ENCODE results near the gene XPO4. TPM values are rescaled to one million over a fixed set of nuclear protein-coding genes. Genes with fewer than 3 reads are reported as not detected.
A peak's percentile ranks its signal among the peaks of the same experiment; 100 is the strongest.
"Not testable (repeated sequence)": the region's sequence is repeated elsewhere in the genome, so short reads cannot be mapped to it uniquely, and the experiment has no call there.

Gene XPO4
- total and polyA plus RNA-seq, 11 donors: 4.8 to 53.7 (median 25.6) TPM

DNA sequence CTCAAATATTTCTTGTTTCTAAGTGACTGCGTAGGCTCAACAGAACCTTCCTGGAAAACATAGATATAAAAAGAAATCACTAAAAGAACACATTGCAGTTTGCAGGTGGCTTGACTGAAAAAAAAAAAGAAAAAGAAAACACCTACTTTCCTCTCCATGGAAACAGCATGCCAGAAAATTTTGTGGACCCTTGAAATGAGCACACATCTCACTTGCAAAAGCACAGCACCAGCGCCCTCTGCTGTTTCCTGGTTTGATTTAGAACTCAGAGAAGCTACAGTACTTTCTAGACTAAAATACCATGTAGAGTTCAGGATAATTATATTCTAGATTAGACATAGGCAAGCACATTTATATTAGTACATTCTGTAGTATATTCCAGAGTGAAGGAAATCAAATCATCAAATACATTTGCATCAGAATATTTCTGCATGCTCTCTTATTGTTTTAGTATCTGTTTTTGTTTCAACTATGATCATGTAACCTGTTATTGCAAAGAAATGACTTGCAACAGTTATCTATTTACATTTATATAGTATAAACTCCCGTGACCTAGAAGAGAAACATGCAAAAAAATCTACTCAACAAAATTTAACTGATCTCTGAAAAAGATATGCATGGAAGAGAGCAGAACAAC, 22.3 kb upstream of the XPO4 start:
- intact Hi-C loops (cut with DNase I): loop anchor here (1.0 to 10.0 kb wide), 13 partner anchors 212 to 743 kb away; partner anchors contain the start of gene GJB2 (in 1 of the 10)
- WGBS, 4 donors: 34 to 37% (median 35%) methylated on average over 3 of the region's 3 CpGs
- TF ChIP-seq, protein P1, sequence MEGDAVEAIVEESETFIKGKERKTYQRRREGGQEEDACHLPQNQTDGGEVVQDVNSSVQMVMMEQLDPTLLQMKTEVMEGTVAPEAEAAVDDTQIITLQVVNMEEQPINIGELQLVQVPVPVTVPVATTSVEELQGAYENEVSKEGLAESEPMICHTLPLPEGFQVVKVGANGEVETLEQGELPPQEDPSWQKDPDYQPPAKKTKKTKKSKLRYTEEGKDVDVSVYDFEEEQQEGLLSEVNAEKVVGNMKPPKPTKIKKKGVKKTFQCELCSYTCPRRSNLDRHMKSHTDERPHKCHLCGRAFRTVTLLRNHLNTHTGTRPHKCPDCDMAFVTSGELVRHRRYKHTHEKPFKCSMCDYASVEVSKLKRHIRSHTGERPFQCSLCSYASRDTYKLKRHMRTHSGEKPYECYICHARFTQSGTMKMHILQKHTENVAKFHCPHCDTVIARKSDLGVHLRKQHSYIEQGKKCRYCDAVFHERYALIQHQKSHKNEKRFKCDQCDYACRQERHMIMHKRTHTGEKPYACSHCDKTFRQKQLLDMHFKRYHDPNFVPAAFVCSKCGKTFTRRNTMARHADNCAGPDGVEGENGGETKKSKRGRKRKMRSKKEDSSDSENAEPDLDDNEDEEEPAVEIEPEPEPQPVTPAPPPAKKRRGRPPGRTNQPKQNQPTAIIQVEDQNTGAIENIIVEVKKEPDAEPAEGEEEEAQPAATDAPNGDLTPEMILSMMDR (IDR thresholded peaks at IDR 0.05): peak; percentile 59 to 85 (median 78)
- no peak for TF ChIP-seq POLR2A (IDR thresholded peaks at IDR 0.05)

GRCh38 chr13:20923272-20923671, 20.7 kb upstream of the XPO4 start:
- Histone ChIP-seq H3K27ac (no peak overlapping the region), H3K36me3 (no peaks in the 10 kb centered on the region), H3K27me3 (no peaks in the 10 kb centered on the region), H3K9me3 (no peaks in the 10 kb centered on the region), H3K4me1 (no peaks in the 10 kb centered on the region), H3K4me3 (no peak overlapping the region)
- DNase-seq (peak in 1 of 5 donors; percentile 56), ATAC-seq (peak in 2 of 4 donors; percentile 58 to 63)
- intact Hi-C loops (cut with DNase I): loop anchor here in 9 of 10 donors (5.0 to 10.0 kb wide), 8 partner anchors 211 to 741 kb away; partner anchors contain the start of gene GJB2 (in 1 of the 9)
- TF ChIP-seq, protein P1 (IDR thresholded peaks at IDR 0.05): no peak
- TF ChIP-seq POLR2A (IDR thresholded peaks at IDR 0.05): no peak
- WGBS, 4 donors: 60 to 83% (median 74%) methylated on average over 4 of the region's 4 CpGs

More for the DNA sequence above, 22.3 kb upstream of the XPO4 start:
- Histone ChIP-seq H3K36me3 (no peaks in the 10 kb centered on the region), H3K4me3 (no peak overlapping the region), H3K9me3 (no peaks in the 10 kb centered on the region), H3K4me1 (no peaks in the 10 kb centered on the region), H3K27ac (no peak overlapping the region), H3K27me3 (no peaks in the 10 kb centered on the region)
- DNase-seq (peak in 4 of 5 donors; percentile 67 to 85 (median 70)), ATAC-seq (peak in 3 of 4 donors; percentile 53 to 71 (median 56))

DNA sequence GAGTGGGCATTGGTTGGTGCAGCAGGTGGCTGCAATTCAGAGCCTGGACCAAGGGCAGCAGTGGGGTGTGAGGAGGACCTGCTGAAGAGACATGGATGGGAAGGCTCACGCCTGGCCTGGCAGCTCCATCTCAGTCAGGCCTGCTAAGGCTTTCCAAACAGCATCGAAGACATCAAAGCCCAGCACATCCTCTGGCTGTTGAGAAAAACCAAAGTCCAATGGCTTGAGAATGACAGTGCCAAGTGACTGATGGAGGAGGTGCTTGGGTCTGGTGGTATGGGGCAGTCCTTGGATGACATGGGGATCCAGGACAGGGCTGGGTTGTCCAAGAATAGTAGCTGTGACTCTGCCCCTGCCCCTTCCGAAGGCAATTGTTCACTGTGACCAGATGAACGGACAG, 19.0 kb upstream of the XPO4 start:
- Histone ChIP-seq H3K4me1 (no peaks in the 10 kb centered on the region), H3K27me3 (no peaks in the 10 kb centered on the region), H3K4me3 (no peak overlapping the region), H3K27ac (no peak overlapping the region), H3K9me3 (no peaks in the 10 kb centered on the region), H3K36me3 (no peaks in the 10 kb centered on the region)
- 75 to 94% (median 89%) methylated on average over 4 of the region's 4 CpGs for WGBS, 4 donors
- TF ChIP-seq, protein P1 (IDR thresholded peaks at IDR 0.05): no peak
- no peak for TF ChIP-seq POLR2A (IDR thresholded peaks at IDR 0.05)
- intact Hi-C loops (cut with DNase I): loop anchor here in 9 of 10 donors (5.0 to 10.0 kb wide), 8 partner anchors 209 to 739 kb away; partner anchors contain the start of gene GJB2 (in 1 of the 9)
- DNase-seq (no peak), ATAC-seq (no peak)

DNA sequence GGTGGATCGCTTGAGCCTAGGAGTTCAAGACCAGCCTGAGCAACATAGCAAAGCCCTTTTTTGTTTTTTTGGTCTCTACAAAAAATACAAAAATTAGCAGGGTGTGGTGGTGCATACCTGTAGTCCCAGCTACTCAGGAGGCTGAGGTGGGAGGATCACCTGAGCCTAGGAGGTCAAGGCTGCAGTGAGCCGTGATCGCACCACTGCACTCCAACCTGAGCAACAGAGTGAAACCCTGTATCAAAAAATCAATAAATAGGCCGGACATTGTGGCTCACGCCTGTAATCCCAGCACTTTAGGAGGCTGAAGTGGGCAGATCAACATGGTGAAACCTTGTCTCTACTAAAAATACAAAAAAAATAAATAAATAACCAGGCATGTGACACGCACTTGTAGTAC, 13.1 kb upstream of the XPO4 start:
- H3K27me3 ChIP-seq; intact Hi-C loops (cut with DNase I); ATAC-seq; H3K36me3 ChIP-seq; H3K4me3 ChIP-seq; DNase-seq; H3K4me1 ChIP-seq; H3K9me3 ChIP-seq; H3K27ac ChIP-seq: not testable (repeated sequence)
- 91 to 95% (median 93%) methylated on average over 6 of the region's 6 CpGs for WGBS, 4 donors

All from heart left ventricle (tissue), 16 donors.